NCI-H1694 (cell line): Measurements from ENCODE around the gene SLC24A4.

Experiments
- DNase-seq: peaks from one replicate; lab custom pipeline; 2025; lab: John Stamatoyannopoulos, UW

SLC24A4 gene

DNA sequence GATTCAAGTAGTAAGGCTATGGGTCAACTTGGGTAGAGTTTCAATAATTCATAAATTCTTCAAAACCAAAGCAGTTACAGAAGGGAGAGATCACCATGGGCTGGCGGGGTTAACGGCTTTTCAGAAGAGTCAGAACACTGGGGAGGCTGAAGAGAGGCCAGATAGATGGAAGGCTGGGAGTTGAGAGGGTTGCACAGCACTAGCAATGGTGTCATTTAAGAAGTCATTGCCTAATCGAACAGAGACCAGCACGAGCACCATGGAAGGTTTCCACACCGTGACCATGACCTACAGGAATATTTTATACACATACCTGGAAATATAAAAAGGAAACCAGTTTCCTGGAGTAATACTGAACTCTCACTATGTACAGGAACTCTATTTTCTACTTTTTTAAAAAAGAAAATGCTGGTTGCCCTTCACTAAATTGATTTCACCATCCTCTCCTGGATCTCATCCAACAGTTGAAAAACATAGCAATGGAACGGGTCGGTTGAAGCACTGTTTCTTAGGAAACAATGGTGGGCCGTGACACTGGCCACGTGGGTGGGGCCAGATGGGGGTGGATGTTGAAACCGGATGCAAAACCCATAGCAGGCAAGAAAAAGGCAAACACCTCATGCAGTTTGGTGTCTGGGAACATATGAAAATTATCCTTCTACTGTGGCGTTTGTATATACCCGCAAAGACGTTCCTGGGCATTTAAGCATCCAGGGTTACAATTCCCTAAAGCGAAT, 152.7 kb downstream of the SLC24A4 start:
- no peak for DNase-seq

DNA sequence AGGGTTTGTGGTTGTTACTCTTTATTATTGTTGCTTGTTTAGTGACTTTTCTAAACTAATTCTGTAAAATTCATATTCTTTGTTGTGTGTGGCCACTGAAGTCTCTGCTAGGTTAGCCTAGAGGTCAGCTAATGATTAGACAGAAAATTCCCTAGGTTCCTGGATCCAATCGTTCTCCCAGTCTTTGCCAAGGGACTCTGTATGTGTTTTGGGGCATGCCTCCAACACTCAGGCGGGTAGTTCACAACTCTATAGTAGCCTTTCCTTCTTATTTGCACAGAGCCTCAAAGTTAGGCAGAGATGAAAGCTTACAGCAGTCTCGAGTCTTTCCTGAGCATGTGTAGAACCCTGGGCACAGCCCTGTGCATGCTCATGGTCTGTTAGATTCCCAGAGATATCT, 157.9 kb downstream of the SLC24A4 start:
- DNase-seq: no peak

DNA sequence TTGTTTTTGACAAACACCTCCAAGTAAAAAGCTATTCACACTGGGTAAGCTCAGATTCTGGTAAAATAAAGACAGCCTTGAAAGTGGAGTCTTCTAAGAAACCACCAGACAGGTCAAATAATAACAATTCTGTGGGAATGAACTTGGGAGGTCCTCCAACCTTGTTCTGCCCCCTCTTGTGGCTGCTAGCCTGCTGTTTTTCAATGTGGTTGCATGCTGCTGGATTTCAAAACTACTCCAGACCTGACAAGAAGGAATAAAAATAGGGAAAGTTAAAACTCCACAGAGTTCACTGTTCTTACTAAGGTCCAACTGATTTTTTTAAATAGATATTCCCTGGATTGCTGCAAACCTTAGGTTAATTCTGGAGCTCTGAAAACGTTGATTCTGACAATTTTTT, 158.4 kb downstream of the SLC24A4 start:
- DNase-seq: no peak

DNA sequence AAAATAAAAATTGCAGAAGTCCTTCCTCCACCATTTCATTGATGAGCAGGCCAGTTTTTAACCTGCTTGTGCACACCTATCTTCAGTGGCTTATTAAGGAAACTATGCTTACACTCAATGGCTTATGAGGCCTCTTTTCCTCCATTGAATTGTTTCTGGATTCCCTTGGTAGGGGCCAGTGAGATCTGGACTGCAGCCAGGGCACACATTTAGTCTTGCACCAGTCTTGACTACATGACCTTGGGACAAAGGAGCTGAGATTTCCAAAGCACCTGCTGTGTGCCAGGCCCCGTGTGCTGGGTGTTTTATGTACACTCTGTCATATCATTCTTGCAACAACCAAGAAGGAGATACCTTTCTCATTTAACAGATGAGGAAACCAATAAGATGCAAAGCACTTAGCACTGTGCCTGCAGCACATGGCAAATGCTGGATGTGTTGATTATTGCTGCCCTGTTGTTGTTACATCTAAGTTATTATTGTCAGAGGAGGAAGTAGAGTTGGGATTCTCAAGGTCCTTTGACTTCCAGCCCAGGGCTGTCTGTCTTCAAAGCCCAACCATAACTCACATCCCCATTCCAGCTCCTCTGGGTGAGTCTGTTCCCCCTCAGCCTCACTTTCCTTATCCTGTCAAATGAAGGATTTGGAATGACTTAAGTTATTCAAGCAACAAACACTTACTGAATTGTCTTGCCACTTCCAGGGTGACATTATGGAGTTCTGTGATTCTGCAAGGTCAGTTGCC, 159.0 kb downstream of the SLC24A4 start:
- no peak for DNase-seq

DNA sequence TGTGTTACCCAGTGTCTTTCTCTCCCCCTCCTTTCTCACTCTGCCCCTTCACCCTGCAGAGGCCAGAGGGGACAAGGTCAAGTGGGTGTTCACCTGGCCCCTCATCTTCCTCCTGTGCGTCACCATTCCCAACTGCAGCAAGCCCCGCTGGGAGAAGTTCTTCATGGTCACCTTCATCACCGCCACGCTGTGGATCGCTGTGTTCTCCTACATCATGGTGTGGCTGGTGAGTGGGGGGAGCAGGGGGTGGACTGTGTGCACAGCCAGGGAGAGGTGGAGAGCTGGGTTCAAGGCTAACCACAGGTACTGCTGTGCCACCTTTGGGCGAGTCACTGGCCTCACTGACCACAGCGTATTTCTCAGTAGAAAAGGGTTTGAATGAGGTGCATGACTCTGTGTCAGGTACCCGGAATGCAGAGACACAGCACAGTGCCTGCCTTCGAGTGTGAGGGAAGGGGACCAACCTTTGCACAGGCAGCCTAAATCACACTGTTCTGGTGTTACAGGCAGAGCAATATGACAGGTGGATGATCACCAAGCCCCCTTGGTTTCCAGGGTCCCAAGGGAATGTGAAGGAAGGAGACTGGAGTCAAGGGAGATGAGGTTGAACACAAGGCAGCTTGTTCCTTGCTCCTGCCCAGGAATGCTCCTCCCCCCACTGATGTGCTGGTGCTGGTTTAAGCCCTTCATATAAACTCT, 159.8 kb downstream of the SLC24A4 start:
- no peak for DNase-seq

DNA sequence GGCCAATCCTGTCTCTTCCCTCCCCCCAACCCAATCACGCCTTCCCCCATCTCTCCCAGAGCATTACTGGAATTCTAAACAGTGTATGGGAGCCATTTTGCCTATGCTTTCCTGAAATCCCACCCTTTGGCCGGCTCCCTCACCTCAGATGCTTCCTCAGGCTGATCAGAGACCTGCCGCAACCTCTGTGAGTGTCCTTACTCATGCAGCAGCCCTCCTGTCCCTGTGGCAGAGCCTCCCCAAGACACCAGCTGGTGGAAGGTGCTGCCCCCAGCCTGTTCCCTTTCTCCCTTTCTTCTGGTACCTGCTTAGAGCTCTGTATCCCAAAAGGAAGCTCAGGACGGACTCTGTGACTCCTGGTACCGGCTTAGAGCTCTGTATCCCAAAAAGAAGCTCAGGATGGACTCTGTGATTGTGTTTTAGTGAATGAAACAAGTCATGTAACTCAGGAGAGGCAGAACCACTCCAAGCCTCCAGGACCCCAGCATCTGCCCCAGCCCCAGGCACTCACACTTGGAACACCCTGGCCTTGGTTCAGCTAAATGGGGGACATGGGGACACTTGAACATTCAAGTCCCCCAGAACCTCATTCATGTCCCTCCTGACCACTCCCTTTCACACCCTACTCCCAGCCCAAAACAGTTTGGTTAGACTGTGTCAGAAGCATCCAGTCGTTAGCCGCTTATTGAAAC, 161.3 kb downstream of the SLC24A4 start:
- no peak for DNase-seq

DNA sequence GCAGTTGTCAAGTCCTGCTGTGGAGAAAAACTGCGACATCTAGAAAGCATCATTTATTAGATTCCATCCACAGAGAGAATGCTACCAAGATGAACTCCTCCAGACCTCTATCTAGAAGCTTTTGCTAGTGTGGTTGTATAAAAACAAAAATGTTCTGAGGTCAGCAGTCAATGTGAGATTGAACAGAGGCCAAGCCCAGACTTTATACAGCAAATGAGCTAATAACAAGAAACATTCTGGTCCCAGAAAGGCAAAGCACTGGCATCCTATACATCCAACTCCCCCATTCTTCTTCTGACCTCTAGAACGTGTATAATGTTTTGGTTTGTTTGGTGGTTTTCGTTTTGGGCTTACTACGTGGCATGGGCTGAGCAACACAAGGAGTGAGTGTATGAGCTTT, 163.9 kb downstream of the SLC24A4 start:
- no peak for DNase-seq

DNA sequence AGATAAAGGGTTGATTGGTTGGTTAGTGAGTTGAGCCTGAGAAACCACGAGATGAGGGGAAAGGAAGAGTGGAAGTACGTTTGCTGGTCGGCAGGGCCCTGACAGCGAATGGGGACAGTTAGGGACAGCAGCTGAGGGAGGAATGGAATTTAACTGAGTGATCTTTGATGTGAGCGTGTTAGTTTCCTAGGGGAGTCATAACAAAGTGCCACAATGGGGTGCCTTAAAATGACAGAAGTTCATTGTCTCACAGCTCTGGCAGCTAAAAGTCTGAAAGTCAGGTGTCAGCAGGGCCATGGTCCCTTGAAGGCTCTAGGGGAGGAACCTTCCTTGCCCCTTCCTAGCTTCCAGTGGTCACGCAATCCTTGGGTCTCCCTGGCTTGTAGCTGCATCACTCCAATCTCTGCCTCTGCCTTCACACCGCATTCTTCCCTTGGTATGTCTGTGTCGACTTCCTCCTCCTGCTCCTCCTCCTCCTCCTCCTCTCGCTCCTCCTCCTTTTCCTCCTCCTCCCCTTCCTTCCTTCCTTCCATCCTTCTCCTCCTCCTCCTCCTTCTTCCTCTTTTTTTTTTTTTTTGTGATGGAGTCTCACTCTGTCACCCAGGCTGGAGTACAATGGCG, 164.7 kb downstream of the SLC24A4 start:
- DNase-seq: no peak

DNA sequence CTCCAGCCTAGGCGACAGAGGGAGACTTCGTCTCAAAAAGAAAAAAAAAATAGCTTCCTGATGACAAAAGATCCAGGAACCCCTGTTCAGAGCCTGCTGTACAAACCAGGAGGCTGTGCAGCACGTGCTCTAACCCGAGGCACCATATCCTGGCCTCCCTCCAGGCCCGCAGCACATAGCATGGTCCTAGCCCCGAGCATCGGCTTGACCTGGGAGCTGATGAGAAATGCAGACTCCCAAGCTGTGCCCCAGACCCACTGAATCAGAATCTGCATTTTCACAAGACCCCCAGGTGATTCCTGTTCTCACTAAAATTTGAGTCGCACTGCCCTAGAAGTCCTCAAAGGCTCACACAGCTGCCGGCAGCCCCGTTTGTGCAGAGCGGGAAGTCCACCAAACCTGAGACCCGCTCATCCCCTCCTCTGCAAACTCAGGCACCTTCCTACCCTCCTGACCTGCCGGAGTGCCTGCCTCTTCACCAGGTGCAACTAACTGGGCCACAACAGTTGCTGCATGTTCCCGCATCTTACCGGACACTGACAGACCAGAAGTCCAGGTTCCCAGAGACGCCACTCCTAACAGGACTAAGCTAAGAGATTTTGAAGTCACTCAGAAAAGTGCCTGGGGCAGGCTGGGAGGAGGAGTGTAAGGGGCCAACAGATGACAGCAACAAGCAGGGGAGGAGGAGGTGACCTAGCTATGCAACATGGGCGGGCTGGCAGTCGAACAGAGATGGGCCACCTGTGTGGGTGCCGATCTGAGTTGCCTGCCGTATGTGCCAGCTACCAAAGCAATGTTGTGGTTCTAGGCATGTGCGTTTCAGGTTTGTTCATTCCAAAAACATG, 166.7 kb downstream of the SLC24A4 start:
- DNase-seq: no peak

DNA sequence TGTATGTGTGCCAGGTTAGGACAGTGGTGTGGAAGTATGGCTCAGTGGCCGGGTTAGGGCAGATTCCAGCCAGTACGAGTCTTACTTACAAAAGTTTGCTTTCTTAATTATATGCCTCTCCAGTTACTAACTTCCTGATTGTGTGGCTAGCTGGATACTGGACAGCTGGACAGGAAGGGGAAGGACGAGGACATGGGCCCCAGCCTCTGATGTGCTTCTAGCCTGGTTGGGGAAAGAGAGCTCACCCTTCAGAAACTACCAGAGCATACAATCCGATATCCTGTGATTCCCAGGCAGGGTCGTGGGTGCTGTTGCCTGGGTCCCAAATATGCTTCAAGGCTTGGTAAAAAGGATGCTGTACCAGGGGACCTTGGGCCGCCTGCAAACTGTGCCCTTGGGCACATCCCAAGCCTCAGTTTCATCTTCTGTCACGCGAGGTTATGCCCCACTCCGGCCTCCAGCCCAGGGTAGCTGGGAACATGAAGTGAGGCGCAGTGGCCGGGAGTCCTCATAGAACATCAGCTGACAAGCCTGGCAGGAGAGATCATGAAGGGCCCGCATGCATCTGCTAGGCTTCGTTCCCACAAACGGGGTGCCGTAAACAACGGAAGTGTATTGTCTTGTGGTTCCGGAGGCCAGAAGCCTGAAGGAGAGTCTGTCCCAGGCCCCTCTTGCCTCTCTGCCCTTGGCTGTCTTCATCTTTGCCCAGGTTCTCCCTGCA, 167.4 kb downstream of the SLC24A4 start:
- DNase-seq: no peak

DNA sequence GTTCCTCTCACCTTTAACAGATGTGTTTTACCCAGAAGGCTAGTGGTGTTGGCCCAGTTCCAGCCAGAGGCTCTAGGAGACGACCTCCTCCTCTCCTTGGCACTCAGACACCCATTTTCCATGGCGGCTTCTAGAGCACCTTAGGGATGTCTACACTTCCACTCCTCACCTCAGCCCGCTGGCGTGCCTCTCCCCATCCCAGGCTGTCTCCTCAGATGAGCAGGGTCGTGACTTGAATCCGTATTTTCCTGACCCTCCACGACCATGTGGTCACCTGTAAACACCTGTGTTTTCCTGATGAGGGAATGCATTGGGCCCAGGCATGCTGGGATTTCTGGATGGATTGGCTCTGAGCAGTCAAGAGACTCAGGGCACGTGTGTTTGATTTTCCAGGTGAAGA, 168.8 kb downstream of the SLC24A4 start:
- DNase-seq: no peak

DNA sequence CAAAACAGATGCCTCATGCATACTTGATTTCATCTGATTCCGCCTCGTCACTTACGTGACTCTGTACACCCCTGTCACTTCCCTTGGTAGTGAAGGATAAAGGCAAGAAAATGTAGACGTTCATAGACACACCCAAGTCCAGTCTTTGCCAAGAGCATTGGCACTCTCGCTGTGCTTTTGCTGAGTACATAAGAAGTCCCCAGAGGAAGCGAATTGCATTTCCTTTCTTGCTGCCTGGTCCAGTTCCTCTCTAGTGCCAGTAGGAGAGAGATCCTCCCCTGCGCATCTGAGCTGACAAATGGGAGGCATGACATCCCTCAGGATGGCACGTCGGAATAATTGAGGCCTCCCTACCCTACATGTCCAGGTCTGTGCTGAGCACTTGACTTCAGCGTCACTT, 169.3 kb downstream of the SLC24A4 start:
- DNase-seq: no peak

DNA sequence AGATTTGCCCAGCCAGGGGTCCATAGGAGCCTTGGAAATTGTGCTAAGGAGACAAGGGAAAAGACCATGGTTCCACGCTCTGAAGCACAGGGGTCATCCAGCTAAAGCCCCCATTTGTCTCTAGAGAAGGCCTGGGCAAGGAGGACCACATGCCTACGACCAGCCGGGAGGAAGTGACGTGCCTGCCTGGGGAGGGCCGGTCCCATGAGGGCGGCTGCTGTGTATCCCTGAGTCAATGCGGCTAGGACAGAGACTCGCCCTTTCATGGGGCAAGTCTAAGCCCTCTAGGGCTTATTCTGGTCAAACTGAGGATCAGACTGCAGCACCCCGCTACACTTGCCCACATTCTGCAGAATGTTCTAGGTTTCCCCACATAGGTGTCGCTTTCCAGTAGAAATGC, 170.1 kb downstream of the SLC24A4 start:
- no peak for DNase-seq

DNA sequence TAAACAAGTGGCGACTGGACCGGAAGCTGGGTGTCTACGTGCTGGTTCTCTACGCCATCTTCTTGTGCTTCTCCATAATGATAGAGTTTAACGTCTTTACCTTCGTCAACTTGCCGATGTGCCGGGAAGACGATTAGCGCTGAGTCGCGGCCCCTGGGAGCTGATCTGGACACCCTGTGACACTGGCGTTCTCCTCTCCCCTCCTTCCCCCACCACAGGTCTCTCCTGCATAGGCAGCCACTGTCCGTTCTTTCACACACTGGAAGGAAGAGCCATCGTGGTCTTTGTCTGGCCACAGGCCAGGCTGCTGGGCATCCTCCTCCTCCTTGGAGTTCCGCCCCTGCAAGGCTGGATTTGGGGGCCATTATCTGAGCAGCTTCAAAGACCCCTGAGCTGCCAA, 170.5 kb downstream of the SLC24A4 start:
- DNase-seq: no peak

DNA sequence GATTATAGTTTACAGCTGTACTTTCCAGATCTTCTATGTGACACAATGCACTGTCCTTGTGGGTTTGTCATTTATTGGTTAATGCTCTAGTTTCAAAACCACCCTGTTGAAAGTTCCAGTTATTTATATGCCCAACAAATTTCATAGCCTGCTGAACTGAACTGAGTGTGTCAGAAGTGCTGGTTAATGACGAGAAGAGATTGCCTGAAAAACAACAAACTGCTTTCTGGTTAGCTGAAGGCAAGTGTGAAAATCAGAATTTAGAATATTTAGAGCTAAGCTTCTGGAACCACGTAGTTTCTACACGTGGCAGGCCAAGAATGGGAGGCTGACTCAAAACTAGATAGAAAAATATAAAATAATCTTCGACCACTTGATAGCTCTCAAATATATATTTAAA, 171.5 kb downstream of the SLC24A4 start:
- no peak for DNase-seq

DNA sequence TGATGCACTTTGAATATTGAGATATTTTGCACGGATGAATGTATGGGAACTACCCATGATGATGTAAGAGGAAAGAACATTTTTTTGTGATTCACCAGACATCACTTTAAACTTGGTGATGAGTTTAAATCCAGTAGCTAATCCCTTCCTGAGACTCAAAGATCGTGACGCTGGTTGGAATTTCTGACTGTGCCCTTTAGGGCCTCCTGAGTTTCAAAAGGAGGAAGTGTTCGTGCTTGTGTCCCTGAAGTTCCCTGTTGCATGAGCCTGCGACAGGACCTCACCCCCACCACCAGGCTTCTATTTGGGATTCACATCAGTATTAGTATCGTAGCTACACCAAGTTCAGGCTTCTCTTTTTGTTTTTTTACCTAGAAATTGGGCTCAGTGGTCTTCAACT, 172.1 kb downstream of the SLC24A4 start:
- DNase-seq: no peak

DNA sequence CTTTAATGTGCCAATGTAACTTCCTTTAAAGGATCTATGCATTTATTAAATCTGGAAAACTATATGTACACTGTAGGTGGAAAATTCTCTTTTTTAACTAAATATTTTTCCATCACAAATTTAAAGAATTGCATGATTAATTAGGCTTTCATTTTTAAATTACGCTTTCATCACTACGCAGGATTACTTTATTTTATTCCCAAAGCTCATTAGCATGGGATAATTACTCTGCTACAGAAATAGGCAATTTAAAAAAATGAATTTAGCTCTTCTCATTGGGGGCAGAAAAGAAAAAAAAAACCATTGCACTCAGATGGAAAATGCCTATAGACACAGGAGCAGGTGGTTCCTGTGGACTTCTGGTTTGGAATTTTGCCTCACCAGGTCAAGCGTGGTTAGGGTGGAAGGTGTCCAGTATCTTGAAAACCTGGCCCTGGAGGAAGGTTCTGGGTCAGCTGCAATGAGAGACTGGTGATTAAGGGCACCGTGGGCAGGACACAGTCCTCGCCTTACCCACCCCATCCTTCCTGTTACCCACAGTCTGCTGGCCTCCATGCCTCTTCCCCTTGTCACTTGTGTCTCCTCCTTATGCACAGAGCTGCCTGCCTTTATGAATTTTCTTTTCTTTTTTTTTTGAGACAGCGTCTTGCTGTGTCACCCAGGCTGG, 173.4 kb downstream of the SLC24A4 start:
- DNase-seq: no peak

DNA sequence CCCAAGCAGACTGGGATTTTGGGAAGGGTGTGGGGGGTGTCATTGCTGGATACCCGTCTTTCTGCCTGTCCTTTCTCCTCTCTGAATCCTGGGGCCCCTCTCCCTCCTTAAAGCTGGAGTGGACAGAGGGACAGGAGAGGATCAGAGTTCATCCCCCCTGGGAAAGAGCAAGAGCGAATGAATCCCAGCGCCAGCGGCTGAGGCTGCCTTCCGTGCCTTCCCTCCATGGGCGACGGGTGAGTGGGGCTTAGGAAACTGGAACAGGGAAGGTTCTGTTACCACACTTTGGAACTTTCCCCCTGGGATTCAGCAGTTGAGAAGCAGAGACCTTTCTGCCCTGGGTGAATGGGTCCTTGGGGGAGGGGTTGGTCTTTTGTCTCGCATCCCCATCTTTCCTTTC, 174.4 kb downstream of the SLC24A4 start:
- DNase-seq: no peak

DNA sequence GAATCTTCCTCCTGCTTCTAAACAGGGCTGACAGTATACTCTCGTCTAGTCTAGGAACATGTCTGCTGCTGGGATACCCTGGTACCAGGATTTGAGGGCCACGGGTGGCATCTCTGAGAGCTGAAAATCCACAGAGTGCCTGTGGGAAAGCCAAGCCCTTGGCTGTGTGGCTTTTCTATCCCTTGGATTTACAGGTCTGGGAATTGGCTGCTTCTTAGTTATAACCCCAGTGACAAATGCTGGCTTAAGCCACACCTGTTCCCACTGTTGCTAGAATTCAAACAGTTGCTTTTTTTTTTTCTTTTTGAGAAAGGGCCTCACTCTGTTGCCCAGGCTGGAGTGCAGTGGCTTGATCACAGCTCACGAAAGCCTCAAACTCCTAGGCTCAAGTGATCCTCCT, 176.3 kb downstream of the SLC24A4 start:
- DNase-seq: no peak

DNA sequence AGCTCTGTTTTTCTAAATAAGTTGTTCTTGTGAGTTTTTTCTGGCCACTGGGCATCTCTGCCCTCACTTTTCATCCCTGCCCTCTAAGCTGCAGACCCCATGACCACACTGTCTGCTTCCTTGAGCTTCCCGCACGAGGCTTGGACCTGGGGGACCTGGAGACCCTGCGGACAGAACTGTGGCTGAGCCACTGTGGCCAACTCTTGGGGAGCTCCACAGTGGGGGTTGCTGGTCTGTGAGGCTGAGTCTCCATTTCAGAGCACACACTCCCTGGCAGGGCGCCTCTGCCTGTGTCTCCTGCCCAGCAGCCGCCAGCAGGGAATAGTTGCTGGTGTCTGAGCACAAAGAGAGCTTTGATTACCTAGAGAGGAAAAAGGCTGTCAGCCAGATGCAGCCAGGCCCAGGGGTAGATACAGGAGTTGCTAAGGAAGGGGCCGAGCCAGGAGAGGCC, 177.6 kb downstream of the SLC24A4 start:
- DNase-seq: no peak
